Astrocyte (in vitro differentiated cells and primary cell): ENCODE data around the gene DDX39A.

Experiments used
- EZH2 ChIP-seq: IDR thresholded peaks from 2 replicates; pipeline ENCODE4 v1.6.1; 2012; ENCODE audit warnings: mild to moderate bottlenecking, low read length, inconsistent platforms; ENCODE audit not compliant: insufficient read depth
- TF ChIP-seq, protein P1 (sequence below): IDR thresholded peaks from 2 replicates; pipeline ENCODE4 v1.5.1; 2011; ENCODE audit warnings: low read depth, mild to moderate bottlenecking, inconsistent platforms, low read length, moderate library complexity; ENCODE audit not compliant: insufficient read depth

DNA sequence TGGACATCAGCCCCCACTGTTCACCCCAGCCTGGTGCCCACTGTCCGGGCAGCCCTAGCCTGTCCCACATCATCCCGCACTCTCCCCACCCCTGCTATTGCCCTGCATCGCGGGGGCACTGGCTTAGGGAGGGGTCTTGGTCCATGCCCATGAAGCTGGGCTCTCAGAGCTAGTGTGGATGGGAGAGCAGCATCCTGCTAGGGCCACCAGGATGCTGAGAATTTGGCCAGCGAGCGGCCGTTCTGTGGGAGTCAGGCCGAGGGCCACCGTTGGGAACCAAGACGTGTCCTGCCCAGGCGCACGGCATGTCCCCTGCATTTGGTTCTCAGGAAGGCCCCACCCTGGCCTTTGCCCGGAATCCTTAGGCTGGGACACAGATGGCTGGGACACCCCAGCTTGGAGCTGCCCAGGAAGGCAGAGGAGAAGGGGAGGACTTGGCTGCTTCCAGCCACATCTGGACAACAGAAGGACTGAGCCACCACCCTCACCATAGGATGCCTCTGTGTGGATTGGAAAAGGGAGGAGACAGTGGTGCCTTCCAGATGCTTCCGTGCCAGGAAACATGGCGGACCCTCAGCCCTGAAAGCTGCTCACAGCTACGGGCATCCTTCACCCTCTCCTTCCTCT, 23.3 kb downstream of the DDX39A start:
- TF ChIP-seq, protein P1, sequence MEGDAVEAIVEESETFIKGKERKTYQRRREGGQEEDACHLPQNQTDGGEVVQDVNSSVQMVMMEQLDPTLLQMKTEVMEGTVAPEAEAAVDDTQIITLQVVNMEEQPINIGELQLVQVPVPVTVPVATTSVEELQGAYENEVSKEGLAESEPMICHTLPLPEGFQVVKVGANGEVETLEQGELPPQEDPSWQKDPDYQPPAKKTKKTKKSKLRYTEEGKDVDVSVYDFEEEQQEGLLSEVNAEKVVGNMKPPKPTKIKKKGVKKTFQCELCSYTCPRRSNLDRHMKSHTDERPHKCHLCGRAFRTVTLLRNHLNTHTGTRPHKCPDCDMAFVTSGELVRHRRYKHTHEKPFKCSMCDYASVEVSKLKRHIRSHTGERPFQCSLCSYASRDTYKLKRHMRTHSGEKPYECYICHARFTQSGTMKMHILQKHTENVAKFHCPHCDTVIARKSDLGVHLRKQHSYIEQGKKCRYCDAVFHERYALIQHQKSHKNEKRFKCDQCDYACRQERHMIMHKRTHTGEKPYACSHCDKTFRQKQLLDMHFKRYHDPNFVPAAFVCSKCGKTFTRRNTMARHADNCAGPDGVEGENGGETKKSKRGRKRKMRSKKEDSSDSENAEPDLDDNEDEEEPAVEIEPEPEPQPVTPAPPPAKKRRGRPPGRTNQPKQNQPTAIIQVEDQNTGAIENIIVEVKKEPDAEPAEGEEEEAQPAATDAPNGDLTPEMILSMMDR = no peak
- TF ChIP-seq EZH2 = no peak
